Right renal pelvis (tissue), 4 donors: ENCODE results near the gene KIRREL3. TPM values are rescaled to one million over a fixed set of nuclear protein-coding genes. Genes with fewer than 3 reads are reported as not detected.
A peak's percentile ranks its signal among the peaks of the same experiment; 100 is the strongest.

Experiments used
- DNase-seq, 4 donors: peaks; one replicate each; pipeline ENCODE4 v3.0.0-alpha.2; 2013; ENCODE audit warnings: low read depth in 4 of 4, low spot score in 3 of 4, missing footprints in 1 of 4
- polyA plus RNA-seq, 4 donors: library from polyadenylated mRNA; unstranded; fragments of 120-200 nt; gene quantifications; one replicate each; pipeline ENCODE4 v1.2.1, GENCODE V29; 2013; ENCODE audit not compliant: insufficient read length in 4 of 4

KIRREL3 gene
- polyA plus RNA-seq: 1 to 10 TPM; 1.4 to 2.3 (median 1.8) TPM

GRCh38 chr11:127000291-127000968 is at the start of gene KIRREL3:
TSS of gene KIRREL3 (minus strand) at chr11:127000770.
- no peak for DNase-seq

GRCh38 chr11:127050186-127050585 is 49.6 kb upstream of the KIRREL3 start:
- DNase-seq: no peak

GRCh38 chr11:127049486-127049885 is 48.9 kb upstream of the KIRREL3 start:
- no peak for DNase-seq

GRCh38 chr11:127044535-127044934 is 44.0 kb upstream of the KIRREL3 start:
- DNase-seq: no peak

GRCh38 chr11:127042445-127042844 is 41.9 kb upstream of the KIRREL3 start:
- no peak for DNase-seq

- no peak for DNase-seq
These were observed 39.0 kb upstream of the KIRREL3 start for GRCh38 chr11:127039591-127039990.

GRCh38 chr11:127037596-127037995 is 37.0 kb upstream of the KIRREL3 start:
- no peak for DNase-seq

- no peak for DNase-seq
These were observed 36.4 kb upstream of the KIRREL3 start for GRCh38 chr11:127037001-127037400.

GRCh38 chr11:127035824-127036223 is 35.3 kb upstream of the KIRREL3 start:
- no peak for DNase-seq

GRCh38 chr11:127034973-127035372 is 34.4 kb upstream of the KIRREL3 start:
- no peak for DNase-seq

GRCh38 chr11:127028648-127029047 is 28.1 kb upstream of the KIRREL3 start:
- no peak for DNase-seq

- DNase-seq: no peak
These were observed 27.2 kb upstream of the KIRREL3 start for GRCh38 chr11:127027789-127028188.

- no peak for DNase-seq
These were observed 26.4 kb upstream of the KIRREL3 start for GRCh38 chr11:127027000-127027399.

GRCh38 chr11:127023991-127024390 is 23.4 kb upstream of the KIRREL3 start:
- DNase-seq: no peak

GRCh38 chr11:127018683-127019279 is 18.2 kb upstream of the KIRREL3 start:
- DNase-seq: no peak

GRCh38 chr11:127017482-127017881 is 16.9 kb upstream of the KIRREL3 start:
- no peak for DNase-seq

- DNase-seq: no peak
These were observed 13.0 kb upstream of the KIRREL3 start for GRCh38 chr11:127013550-127013949.

- no peak for DNase-seq
These were observed 5.7 kb upstream of the KIRREL3 start for GRCh38 chr11:127006311-127006710.

- peak; percentile 46 to 60 (median 55) for DNase-seq
These were observed 2.9 kb upstream of the KIRREL3 start for GRCh38 chr11:127003260-127003981.

GRCh38 chr11:127002669-127003259 is 2.2 kb upstream of the KIRREL3 start:
- no peak for DNase-seq

- no peak for DNase-seq
These were observed 411 bp upstream of the KIRREL3 start for GRCh38 chr11:127000981-127001380.
